OCI-LY3 (cell line): Measurements from ENCODE around the gene CCT4.

Experiments used
- CTCF ChIP-seq: fragments of 200-600, 300-600 bp; sonication (generic); IDR thresholded peaks from 2 replicates; pipeline ENCODE4 v1.5.1; 2014; ENCODE audit warnings: antibody characterized with exemption, low read length, low read depth
- EZH2phosphoT487 ChIP-seq: fragments of 200-600 bp; shearing (Covaris generic); IDR thresholded peaks from 2 replicates; pipeline ENCODE4 v1.6.1; 2018; ENCODE audit warnings: antibody characterized with exemption, mixed run types, low read depth

GRCh38 chr2:61928826-61929461, 40.5 kb upstream of the CCT4 start:
- TF ChIP-seq CTCF (no peak), EZH2phosphoT487 (no peak)
